Neural cell (in vitro differentiated cells): ENCODE results near the gene ARID1B. TPM values are rescaled to one million over a fixed set of nuclear protein-coding genes. Genes with fewer than 3 reads are reported as not detected.

Experiments used
- H2AFZ ChIP-seq: fragments of 200-600, 300-800 bp; sonication (generic), shearing (Covaris generic); 2 replicates; pipeline ENCODE4 v1.6.0; 2014; ENCODE audit warnings: low read depth, mild to moderate bottlenecking, antibody characterized with exemption, low read length, moderate library complexity
- H3F3A ChIP-seq: fragments of 200-600 bp; shearing (Covaris generic); 2 replicates; pipeline ENCODE4 v1.6.1; 2016; ENCODE audit warnings: mild to moderate bottlenecking, moderate library complexity, mixed read lengths, antibody characterized with exemption, low read length; ENCODE audit not compliant: insufficient read depth, poor library complexity, severe bottlenecking
- H3K27ac ChIP-seq: fragments of 200-600, 300-800 bp; sonication (generic), shearing (Covaris generic); 2 replicates; pipeline ENCODE4 v1.5.1; 2014; ENCODE audit warnings: mild to moderate bottlenecking, low read length, moderate library complexity
- H3K27me3 ChIP-seq: fragments of 300-800, 200-600 bp; sonication (generic), shearing (Covaris generic); 2 replicates; pipeline ENCODE4 v1.6.0; 2014; ENCODE audit warnings: mild to moderate bottlenecking, low read depth, low read length, moderate library complexity; ENCODE audit not compliant: insufficient read depth
- H3K36me3 ChIP-seq: fragments of 300-800, 200-600 bp; sonication (generic), shearing (Covaris generic); 2 replicates; pipeline ENCODE4 v1.5.1; 2014; ENCODE audit warnings: mild to moderate bottlenecking, antibody characterized with exemption, low read length, moderate library complexity; ENCODE audit not compliant: insufficient read depth
- H3K4me2 ChIP-seq: fragments of 300-800, 200-600 bp; sonication (generic), shearing (Covaris generic); 2 replicates; pipeline ENCODE4 v1.6.0; 2014; ENCODE audit warnings: mild to moderate bottlenecking, low read length
- H3K4me3 ChIP-seq: fragments of 300-800, 200-600 bp; sonication (generic), shearing (Covaris generic); 2 replicates; pipeline ENCODE4 v1.5.1; 2014; ENCODE audit warnings: mild to moderate bottlenecking, low read length, moderate library complexity
- H3K79me2 ChIP-seq: fragments of 200-600 bp; shearing (Covaris generic); replicated peaks from 2 replicates; pipeline ENCODE4 v1.6.0; 2014; ENCODE audit warnings: mild to moderate bottlenecking, low read length, moderate library complexity; ENCODE audit not compliant: insufficient read depth
- H3K9ac ChIP-seq: fragments of 300-800, 200-600 bp; sonication (generic), shearing (Covaris generic); 2 replicates; pipeline ENCODE4 v1.6.1; 2016; ENCODE audit warnings: mild to moderate bottlenecking, low read length, mixed read lengths
- H3K9me2 ChIP-seq: fragments of 200-600 bp; shearing (Covaris generic); 2 replicates; pipeline ENCODE4 v1.6.1; 2016; ENCODE audit warnings: mild to moderate bottlenecking, low read length, mixed read lengths; ENCODE audit not compliant: insufficient read depth
- H3K9me3 ChIP-seq: fragments of 200-600, 300-800 bp; sonication (generic), shearing (Covaris generic); 2 replicates; pipeline ENCODE4 v1.6.1; 2016; ENCODE audit warnings: mild to moderate bottlenecking, mixed run types, low read length, moderate library complexity, mixed read lengths
- H4K20me1 ChIP-seq: fragments of 200-600 bp; shearing (Covaris generic); 2 replicates; pipeline ENCODE4 v1.6.1; 2016; ENCODE audit warnings: mild to moderate bottlenecking, mixed run types; ENCODE audit not compliant: insufficient read depth
- CTCF ChIP-seq: fragments of 450-650 bp; IDR thresholded peaks from 2 replicates; pipeline ENCODE4 v1.5.1; 2014; ENCODE audit warnings: antibody characterized with exemption, mild to moderate bottlenecking, moderate library complexity; ENCODE audit not compliant: poor library complexity, severe bottlenecking
- EP300 ChIP-seq: fragments of 450-650 bp; conservative IDR thresholded peaks from 2 replicates; pipeline ENCODE4 v1.6.1; 2014; ENCODE audit warnings: antibody characterized with exemption, mild to moderate bottlenecking, moderate library complexity; ENCODE audit not compliant: poor library complexity, severe bottlenecking
- EZH2 ChIP-seq: fragments of 200-600, 300-800 bp; shearing (Covaris generic), sonication (generic); IDR thresholded peaks from 2 replicates; pipeline ENCODE4 v1.6.1; 2014; ENCODE audit warnings: antibody characterized with exemption, low read length, borderline replicate concordance, mild to moderate bottlenecking; ENCODE audit not compliant: insufficient read depth, poor library complexity, severe bottlenecking
- MXI1 ChIP-seq: fragments of 450-650 bp; conservative IDR thresholded peaks from 2 replicates; pipeline ENCODE4 v1.6.1; 2014; ENCODE audit warnings: antibody characterized with exemption, mild to moderate bottlenecking; ENCODE audit not compliant: poor library complexity, severe bottlenecking
- POLR2AphosphoS5 ChIP-seq: IDR thresholded peaks from 2 replicates; pipeline ENCODE4 v1.6.1; 2012
- RAD21 ChIP-seq: fragments of 450-650 bp; conservative IDR thresholded peaks from 2 replicates; pipeline ENCODE4 v1.6.1; 2014; ENCODE audit warnings: antibody characterized with exemption, mild to moderate bottlenecking, moderate library complexity
- REST ChIP-seq: IDR thresholded peaks from 2 replicates; pipeline ENCODE4 v1.6.1; 2012; ENCODE audit warnings: borderline replicate concordance
- SMC3 ChIP-seq: fragments of 450-650 bp; conservative IDR thresholded peaks from 2 replicates; pipeline ENCODE4 v1.6.1; 2014; ENCODE audit warnings: antibody characterized with exemption, mild to moderate bottlenecking, moderate library complexity; ENCODE audit not compliant: poor library complexity
- TAF1 ChIP-seq: IDR thresholded peaks from 2 replicates; pipeline ENCODE4 v1.6.1; 2012; ENCODE audit warnings: low read depth
- polyA plus RNA-seq: library from polyadenylated mRNA; depleted of rRNA; stranded (reverse); fragments of >200 nt; gene quantifications from 2 replicates; pipeline ENCODE4 v1.2.3, GENCODE V29; 2014

ARID1B gene
- polyA plus RNA-seq, 1 donor from 2014 or later = 35.0 TPM

GRCh38 chr6:157185171-157185570, 408.0 kb downstream of the ARID1B start:
- TF ChIP-seq CTCF = no peak
- H3K79me2 ChIP-seq = no peaks in the 10 kb centered on the region
- no peak overlapping the region for H3K27ac ChIP-seq
- no peak overlapping the region for H2AFZ ChIP-seq
- H3K4me2 ChIP-seq = no peak overlapping the region
- H3K4me3 ChIP-seq = no peak overlapping the region
- no peaks in the 10 kb centered on the region for H3K9me3 ChIP-seq
- no peak overlapping the region for H3K9ac ChIP-seq
- H3K9me2 ChIP-seq = no peaks in the 10 kb centered on the region
- H4K20me1 ChIP-seq = no peaks in the 10 kb centered on the region
- no peaks in the 10 kb centered on the region for H3F3A ChIP-seq
- peaks cover 9% of the 10 kb centered on the region for H3K36me3 ChIP-seq
- no peaks in the 10 kb centered on the region for H3K27me3 ChIP-seq

- Histone ChIP-seq H3F3A (no peaks in the 10 kb centered on the region), H3K79me2 (no peaks in the 10 kb centered on the region), H3K9ac (no peak overlapping the region), H3K36me3 (peaks cover 14% of the 10 kb centered on the region), H3K27me3 (no peaks in the 10 kb centered on the region), H3K4me3 (no peak overlapping the region), H3K4me2 (no peak overlapping the region), H3K27ac (no peak overlapping the region), H4K20me1 (no peaks in the 10 kb centered on the region), H3K9me2 (no peaks in the 10 kb centered on the region), H2AFZ (no peak overlapping the region), H3K9me3 (no peaks in the 10 kb centered on the region)
- no peak for TF ChIP-seq TAF1
- TF ChIP-seq CTCF = no peak
- no peak for TF ChIP-seq EP300
- TF ChIP-seq SMC3 = no peak
- no peak for TF ChIP-seq EZH2
- TF ChIP-seq REST = no peak
- no peak for TF ChIP-seq POLR2AphosphoS5
- no peak for TF ChIP-seq MXI1
- TF ChIP-seq RAD21 = no peak
These were observed 408.8 kb downstream of the ARID1B start for GRCh38 chr6:157185986-157186385.
